ENCODE measurements around the gene FAM76B. TPM values are rescaled to one million over a fixed set of nuclear protein-coding genes. Genes with fewer than 3 reads are reported as not detected.
"Not testable (repeated sequence)": the region's sequence is repeated elsewhere in the genome, so short reads cannot be mapped to it uniquely, and the experiment has no call there.

FAM76B gene
- total and polyA plus RNA-seq, 9 donors = 16.7 to 31.7 (median 21.8) TPM

GRCh38 chr11:95821640-95822039 is 32.1 kb upstream of the FAM76B start:
- Histone ChIP-seq H3K9me3 (no peaks in the 10 kb centered on the region), H3K4me3 (no peak overlapping the region), H3K36me3 (no peaks in the 10 kb centered on the region), H3K4me1 (ENCODE audit: insufficient read depth) (no peaks in the 10 kb centered on the region), H3K27me3 (no peaks in the 10 kb centered on the region), H3K27ac (no peak overlapping the region)
- WGBS, 3 donors = 38 to 50% (median 44%) methylated on average over 2 of the region's 2 CpGs
- intact Hi-C loops (cut with DNase I) = no loop called here
- TF ChIP-seq, protein P1, sequence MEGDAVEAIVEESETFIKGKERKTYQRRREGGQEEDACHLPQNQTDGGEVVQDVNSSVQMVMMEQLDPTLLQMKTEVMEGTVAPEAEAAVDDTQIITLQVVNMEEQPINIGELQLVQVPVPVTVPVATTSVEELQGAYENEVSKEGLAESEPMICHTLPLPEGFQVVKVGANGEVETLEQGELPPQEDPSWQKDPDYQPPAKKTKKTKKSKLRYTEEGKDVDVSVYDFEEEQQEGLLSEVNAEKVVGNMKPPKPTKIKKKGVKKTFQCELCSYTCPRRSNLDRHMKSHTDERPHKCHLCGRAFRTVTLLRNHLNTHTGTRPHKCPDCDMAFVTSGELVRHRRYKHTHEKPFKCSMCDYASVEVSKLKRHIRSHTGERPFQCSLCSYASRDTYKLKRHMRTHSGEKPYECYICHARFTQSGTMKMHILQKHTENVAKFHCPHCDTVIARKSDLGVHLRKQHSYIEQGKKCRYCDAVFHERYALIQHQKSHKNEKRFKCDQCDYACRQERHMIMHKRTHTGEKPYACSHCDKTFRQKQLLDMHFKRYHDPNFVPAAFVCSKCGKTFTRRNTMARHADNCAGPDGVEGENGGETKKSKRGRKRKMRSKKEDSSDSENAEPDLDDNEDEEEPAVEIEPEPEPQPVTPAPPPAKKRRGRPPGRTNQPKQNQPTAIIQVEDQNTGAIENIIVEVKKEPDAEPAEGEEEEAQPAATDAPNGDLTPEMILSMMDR (IDR thresholded peaks at IDR 0.05) = no peak
- no peak for TF ChIP-seq POLR2A (IDR thresholded peaks at IDR 0.05)
- TF ChIP-seq EP300 (IDR thresholded peaks at IDR 0.05) = no peak
- no peak for DNase-seq

DNA sequence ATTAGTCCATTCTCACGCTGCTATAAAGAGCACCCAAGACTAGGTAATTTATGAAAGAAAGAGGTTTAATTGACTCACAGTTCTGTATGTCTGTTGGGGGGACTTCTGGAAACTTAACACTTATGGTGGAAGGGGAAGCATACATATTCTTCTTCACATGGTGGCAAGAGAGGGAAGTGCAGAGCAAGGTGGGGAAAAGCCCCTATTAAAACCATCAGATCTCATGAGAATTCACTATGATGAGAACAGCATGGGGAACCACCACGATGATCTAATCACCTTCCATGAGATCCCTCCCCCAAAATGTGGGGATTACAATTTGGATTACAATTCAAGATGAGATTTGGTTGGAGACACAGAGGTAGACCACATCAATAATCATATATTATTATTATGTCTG is 26.5 kb upstream of the FAM76B start:
- Histone ChIP-seq H3K36me3 (no peaks in the 10 kb centered on the region), H3K27ac (no peak overlapping the region), H3K9me3 (no peaks in the 10 kb centered on the region), H3K4me3 (no peak overlapping the region), H3K4me1 (ENCODE audit: insufficient read depth) (no peaks in the 10 kb centered on the region), H3K27me3 (no peaks in the 10 kb centered on the region)
- intact Hi-C loops (cut with DNase I) = no loop called here
- TF ChIP-seq EP300 (IDR thresholded peaks at IDR 0.05) (no peak), POLR2A (IDR thresholded peaks at IDR 0.05) (no peak)
- TF ChIP-seq, protein P1 (IDR thresholded peaks at IDR 0.05) = no peak
- DNase-seq = no peak
- 94 to 97% (median 95%) methylated on average over 2 of the region's 2 CpGs for WGBS, 3 donors

DNA sequence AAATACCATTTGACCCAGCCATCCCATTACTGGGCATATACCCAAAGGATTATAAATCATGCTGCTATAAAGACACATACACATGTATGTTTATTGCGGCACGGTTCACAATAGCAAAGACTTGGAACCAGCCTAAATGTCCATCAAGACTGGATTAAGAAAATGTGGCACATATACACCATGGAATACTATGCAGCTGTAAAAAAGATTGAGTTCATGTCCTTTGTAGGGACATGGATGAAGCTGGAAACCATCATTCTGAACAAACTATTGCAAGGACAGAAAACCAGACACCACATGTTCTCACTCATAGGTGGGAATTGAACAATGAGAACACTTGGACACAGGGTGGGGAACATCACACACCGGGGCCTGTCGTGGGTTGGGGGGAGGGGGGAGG is 21.5 kb upstream of the FAM76B start:
- 91 to 98% (median 94%) methylated on average over 4 of the region's 4 CpGs for WGBS, 3 donors
- H3K27ac ChIP-seq; H3K9me3 ChIP-seq; H3K27me3 ChIP-seq; DNase-seq; H3K4me1 ChIP-seq (ENCODE audit: insufficient read depth); intact Hi-C loops (cut with DNase I); H3K4me3 ChIP-seq; H3K36me3 ChIP-seq: not testable (repeated sequence)

- H3K27me3 ChIP-seq; intact Hi-C loops (cut with DNase I); H3K4me1 ChIP-seq (ENCODE audit: insufficient read depth); H3K4me3 ChIP-seq; H3K27ac ChIP-seq; H3K9me3 ChIP-seq; H3K36me3 ChIP-seq; DNase-seq: not testable (repeated sequence)
- 95 to 98% (median 98%) methylated on average over 6 of the region's 6 CpGs for WGBS, 3 donors
Measured at GRCh38 chr11:95806464-95806863, 16.9 kb upstream of the FAM76B start.

GRCh38 chr11:95805869-95806268 is 16.3 kb upstream of the FAM76B start:
- WGBS, 3 donors = 85 to 91% (median 88%) methylated on average over 2 of the region's 2 CpGs
- Histone ChIP-seq H3K27ac (no peak overlapping the region), H3K4me1 (ENCODE audit: insufficient read depth) (no peaks in the 10 kb centered on the region), H3K4me3 (no peak overlapping the region), H3K9me3 (no peaks in the 10 kb centered on the region), H3K36me3 (no peaks in the 10 kb centered on the region), H3K27me3 (no peaks in the 10 kb centered on the region)
- no peak for DNase-seq
- intact Hi-C loops (cut with DNase I) = no loop called here
- no peak for TF ChIP-seq POLR2A (IDR thresholded peaks at IDR 0.05)

DNA sequence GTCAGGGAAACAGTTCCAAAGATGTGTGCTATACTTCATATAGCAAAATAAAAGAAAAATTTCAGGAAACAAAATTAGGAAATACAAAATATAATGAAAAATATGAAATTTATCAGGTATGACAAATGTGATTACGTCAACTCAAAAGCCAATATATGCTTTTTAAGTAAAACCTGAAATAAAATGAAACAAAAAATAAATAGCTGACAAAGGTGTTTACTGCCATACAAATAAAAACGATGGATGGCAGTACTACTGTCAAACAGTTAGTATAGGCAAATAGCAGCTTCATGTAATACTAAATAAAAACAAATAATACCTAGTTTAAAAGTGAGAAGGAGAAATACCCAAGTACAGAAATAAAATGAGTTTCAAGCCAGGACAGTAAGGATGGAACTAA is 14.4 kb upstream of the FAM76B start:
- DNase-seq = no peak
- no peaks in the 10 kb centered on the region for H3K9me3 ChIP-seq
- WGBS, 3 donors = 97 to 99% (median 98%) methylated on average over 2 of the region's 2 CpGs

More for the DNA sequence above, 14.4 kb upstream of the FAM76B start:
- Histone ChIP-seq H3K4me1 (ENCODE audit: insufficient read depth) (no peaks in the 10 kb centered on the region), H3K4me3 (no peak overlapping the region), H3K27me3 (no peaks in the 10 kb centered on the region), H3K27ac (no peak overlapping the region), H3K36me3 (no peaks in the 10 kb centered on the region)
- intact Hi-C loops (cut with DNase I) = no loop called here
- no peak for TF ChIP-seq EP300 (IDR thresholded peaks at IDR 0.05)
- TF ChIP-seq POLR2A (IDR thresholded peaks at IDR 0.05) = no peak
- TF ChIP-seq, protein P1 (IDR thresholded peaks at IDR 0.05) = no peak
